SK-N-MC (cell line): ENCODE data around the gene PLXNA4.

Experiments
- EZH2 ChIP-seq: fragments of 200-600 bp; sonication (generic); IDR thresholded peaks from one replicate; pipeline ENCODE4 v1.6.1; 2017; ENCODE audit warnings: antibody characterized with exemption
- POLR2AphosphoS5 ChIP-seq: IDR thresholded peaks from 2 replicates; pipeline ENCODE4 v1.6.1; 2012; ENCODE audit warnings: mild to moderate bottlenecking, low read depth, low read length, borderline replicate concordance

GRCh38 chr7:132347858-132348257, 228.4 kb downstream of the PLXNA4 start:
- TF ChIP-seq POLR2AphosphoS5: no peak
- TF ChIP-seq EZH2: no peak
